SK-MEL-5 (cell line): Measurements from ENCODE around the gene CRYZL1. TPM values are rescaled to one million over a fixed set of nuclear protein-coding genes. Genes with fewer than 3 reads are reported as not detected.

Experiments used
- DNase-seq: peaks from one replicate; pipeline ENCODE4 v3.0.0-alpha.2; 2016; ENCODE audit warnings: low read depth, low spot score
- in situ Hi-C: cut with HindIII; loops from 2 replicates; pipeline ENCODE4 v1.10.0; 2016; ENCODE audit warnings: low sequenced_read_pairs, high pct_unique_total_duplicates, low pct_unique_long_range_greater_than_20kb
- total RNA-seq: library from RNA; depleted of rRNA; stranded (reverse); fragments of >200 nt; shearing (Covaris generic); gene quantifications from 2 replicates; pipeline ENCODE4 v1.2.3, GENCODE V29; 2014

Gene CRYZL1
- total RNA-seq, 1 experiment from 2014 or later = 7.7 TPM

- in situ Hi-C loops = no loop called here
- DNase-seq = no peak
Measured at GRCh38 chr21:33552999-33553598, 88.4 kb downstream of the CRYZL1 start.

- no peak for DNase-seq
- in situ Hi-C loops = no loop called here
Measured at GRCh38 chr21:33552093-33552998, 89.2 kb downstream of the CRYZL1 start.

- DNase-seq = no peak
- in situ Hi-C loops = no loop called here
Measured at GRCh38 chr21:33551664-33552063, 89.9 kb downstream of the CRYZL1 start.

DNA sequence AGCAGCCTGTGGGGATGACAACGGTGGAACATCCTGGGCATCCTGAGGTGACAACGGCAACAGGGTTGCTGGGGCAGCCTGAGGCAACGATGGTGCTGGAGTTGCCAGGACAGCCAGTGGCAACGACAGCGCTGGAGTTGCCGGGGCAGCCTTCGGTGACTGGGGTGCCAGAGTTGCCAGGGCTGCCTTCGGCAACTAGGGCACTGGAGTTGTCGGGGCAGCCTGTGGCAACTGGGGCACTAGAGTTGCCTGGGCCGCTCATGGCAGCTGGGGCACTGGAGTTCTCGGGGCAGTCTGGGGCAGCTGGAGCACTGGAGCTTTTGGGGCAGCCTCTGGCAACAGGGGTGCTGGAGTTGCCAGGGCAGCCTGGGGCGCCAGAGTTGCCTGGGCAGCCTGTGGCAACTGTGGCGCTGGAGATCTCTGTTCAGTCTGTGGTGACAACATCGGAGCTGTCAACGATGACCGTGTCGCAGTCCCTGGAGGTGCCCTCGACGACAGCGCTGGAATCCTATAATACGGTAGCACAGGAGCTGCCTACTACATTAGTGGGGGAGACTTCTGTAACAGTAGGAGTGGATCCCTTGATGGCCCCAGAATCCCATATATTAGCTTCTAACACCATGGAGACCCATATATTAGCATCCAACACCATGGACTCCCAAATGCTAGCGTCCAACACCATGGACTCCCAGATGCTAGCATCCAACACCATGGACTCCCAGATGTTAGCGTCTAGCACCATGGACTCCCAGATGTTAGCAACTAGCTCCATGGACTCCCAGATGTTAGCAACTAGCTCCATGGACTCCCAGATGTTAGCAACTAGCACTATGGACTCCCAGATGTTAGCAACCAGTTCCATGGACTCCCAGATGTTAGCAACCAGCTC, 90.5 kb downstream of the CRYZL1 start:
- in situ Hi-C loops = no loop called here
- DNase-seq = no peak

- DNase-seq = no peak
- in situ Hi-C loops = no loop called here
Measured at GRCh38 chr21:33549848-33550771, 91.4 kb downstream of the CRYZL1 start.

DNA sequence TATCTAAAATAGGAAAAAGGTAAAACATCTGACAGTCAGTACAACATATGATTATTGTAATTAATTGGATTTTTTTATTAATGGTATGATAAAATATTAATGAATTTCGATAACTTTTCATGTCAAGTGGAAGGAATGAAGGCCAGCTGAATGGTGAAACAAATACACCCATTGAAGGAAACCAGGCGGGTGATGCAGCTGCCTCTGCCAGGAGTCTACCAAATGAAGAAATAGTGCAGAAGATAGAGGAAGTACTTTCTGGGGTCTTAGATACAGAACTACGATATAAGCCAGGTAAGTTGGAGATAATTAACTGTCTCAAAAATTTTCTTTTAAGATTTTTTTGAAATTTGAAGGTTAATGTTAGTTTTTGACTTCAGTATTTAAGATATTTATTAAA, 95.5 kb downstream of the CRYZL1 start:
- in situ Hi-C loops = no loop called here
- DNase-seq = no peak

DNA sequence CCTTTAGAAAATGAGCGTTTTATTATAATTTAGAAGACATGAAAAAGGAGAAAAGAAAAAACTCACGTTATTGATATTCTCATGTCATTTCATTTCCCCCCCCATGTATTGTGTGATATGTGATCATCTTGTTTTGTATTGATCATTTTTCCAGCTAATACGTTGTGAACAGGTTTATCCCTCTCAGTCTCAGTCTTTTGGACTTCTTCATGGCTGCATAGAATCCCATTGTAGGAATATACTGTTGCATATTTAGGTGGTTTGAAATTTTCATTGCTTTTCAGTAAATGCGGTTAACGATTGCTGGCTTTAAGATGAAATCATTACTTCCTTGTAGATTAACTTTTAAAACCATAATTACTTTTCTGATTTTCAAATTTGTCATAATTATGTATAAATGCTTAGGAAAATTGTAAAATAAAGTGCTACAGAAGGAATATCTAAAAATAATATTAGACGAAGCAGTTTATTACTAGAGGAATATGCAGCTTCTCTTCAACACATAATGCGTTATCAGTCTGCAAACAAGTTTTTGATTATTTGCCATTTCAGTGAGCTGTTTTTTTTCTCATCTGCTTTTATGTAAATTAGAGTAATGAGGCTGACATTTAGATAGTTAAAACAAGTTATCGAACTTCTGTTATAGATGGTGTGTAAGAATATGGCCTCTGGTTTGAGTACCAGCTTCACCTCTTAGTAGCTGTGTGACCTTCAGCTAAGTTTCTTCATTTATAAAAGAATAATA, 96.9 kb downstream of the CRYZL1 start:
- no peak for DNase-seq
- in situ Hi-C loops = no loop called here

DNA sequence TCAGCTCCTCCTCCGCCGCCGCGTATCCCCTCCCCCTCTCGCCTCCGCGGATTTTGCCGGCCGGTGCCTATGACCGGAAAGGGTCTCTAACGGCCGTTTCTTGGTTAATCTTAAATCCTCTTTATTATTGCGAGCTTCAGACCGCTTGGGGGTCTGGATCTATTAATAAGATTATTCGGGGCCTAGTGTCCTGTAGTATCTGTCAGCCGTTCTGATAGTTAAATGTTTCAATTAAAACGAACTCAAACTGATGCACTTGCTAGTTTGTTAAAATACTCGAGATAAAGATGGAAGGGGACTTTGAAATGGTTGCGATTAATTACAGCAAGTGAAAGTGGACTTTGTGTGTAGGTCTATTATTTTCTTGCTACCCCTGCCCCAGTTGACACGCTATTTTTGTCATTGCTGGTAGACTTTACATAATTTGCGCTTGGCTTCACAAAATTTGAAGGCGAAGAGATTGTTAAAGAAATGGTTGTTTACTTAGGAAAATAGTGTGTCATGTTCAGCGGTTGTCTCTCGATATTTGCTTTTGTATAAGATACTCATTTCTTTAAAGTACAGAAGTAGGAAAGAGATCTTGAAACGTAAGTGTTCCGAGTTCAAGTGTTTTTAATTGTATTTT, 97.9 kb downstream of the CRYZL1 start:
- in situ Hi-C loops = no loop called here
- peak; percentile 68 for DNase-seq

- peak; percentile 99 for DNase-seq
- in situ Hi-C loops = no loop called here
Measured at GRCh38 chr21:33542640-33543504, 98.7 kb downstream of the CRYZL1 start, which contains the start of gene SON. SON (plus strand) TSS chr21:33543038; CDS start chr21:33543093, 55 bp downstream.

DNA sequence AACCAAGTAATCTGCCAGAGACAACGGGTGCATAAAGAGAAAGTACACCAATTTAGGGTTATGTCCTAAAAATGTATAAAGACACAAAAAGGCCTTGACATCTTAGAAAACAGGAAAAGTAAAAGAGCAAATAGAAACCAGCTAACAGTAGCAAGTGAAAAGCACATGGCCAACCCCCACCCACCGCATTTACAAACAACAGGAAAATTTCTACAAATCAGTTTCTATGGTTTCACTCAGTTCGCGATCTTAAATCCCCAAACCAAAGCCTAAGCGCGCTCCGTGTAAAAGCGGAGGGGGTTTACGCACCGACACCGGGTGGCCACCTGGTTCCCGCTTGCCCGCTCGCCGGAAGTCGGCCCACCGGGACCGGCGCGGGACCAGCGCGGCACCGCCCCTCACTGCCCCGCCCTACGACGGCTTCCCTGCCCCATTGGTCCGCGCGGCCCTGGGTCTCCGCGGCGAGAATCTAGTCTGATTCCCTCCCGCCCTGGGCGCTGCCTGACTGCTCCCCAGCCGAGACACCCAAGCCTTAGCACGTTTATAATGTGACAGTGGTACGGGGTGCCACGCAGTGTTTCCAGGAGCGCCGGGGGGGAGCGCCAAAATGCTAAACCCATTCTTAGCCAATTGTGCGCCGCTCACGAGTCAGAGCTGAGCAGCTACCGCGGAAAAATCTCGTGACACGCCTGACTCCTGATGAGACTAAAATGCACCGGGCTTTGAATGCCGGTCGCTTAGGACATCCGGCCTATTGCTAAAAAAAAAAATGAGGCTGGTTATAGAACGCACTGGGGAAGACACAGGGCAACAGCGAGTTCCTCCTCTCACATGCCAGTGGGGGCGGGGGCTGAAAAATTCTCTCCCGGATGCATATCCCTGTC, 99.5 kb downstream of the CRYZL1 start, which contains the start of gene GART:
TSS of gene GART (minus strand) at position 362 of the 884 bp plus-strand sequence. CDS start 2,802 bp downstream, outside the sequence.
- in situ Hi-C loops = no loop called here
- peak; percentile 78 for DNase-seq

GRCh38 chr21:33541105-33541711, 100.3 kb downstream of the CRYZL1 start:
- DNase-seq = peak; percentile 26
- in situ Hi-C loops = no loop called here

- in situ Hi-C loops = no loop called here
- DNase-seq = no peak
Measured at GRCh38 chr21:33540711-33541104, 100.8 kb downstream of the CRYZL1 start.

DNA sequence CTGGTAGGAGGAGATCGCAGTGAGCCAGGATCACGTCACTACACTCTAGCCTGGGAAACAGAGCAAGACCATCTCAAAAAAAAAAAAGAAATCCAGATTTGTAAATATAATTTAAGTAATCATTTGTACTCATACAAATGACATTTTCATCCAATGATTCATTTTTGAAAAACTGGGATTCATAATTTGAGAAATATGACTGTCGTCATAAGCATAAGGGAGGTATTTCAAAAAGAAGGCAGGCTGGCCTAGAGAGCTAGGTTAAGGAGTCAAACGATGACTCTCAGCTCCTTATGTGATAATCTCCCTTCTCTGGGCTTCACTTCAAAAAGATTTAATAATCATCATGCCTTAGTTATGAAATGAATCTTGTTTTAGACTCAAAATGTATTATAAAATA, 101.9 kb downstream of the CRYZL1 start:
- DNase-seq = no peak
- in situ Hi-C loops = no loop called here
